HEK293 (cell line): ENCODE data around the gene VPS54.

Experiments used
- CTCF ChIA-PET: fragments of 350-600 bp; formaldehyde crosslinking; extraction: SDS; loops from one replicate; lab custom pipeline; 2021; ENCODE audit warnings: antibody characterized with exemption; lab: Yijun Ruan, JAX
- POLR2A ChIA-PET: fragments of 300-600 bp; formaldehyde crosslinking; extraction: SDS; loops from one replicate; lab custom pipeline; 2020; ENCODE audit warnings: antibody characterized with exemption, inconsistent platforms; lab: Yijun Ruan, JAX
- H3K27ac ChIP-seq: fragments of 200-500 bp; sonication (Bioruptor generic); 2 replicates; pipeline ENCODE4 v1.5.1; 2014; ENCODE audit warnings: low read depth, low read length, control low read depth, inconsistent platforms; ENCODE audit errors: extremely low read depth
- H3K36me3 ChIP-seq, 2 experiments: fragments of 200-500 bp in 1 of 2; sonication (Bioruptor generic) in 1 of 2; 1 replicate in 1 of 2; 2 replicates in 1 of 2; pipeline ENCODE4 v1.5.1; 2014 to 2017; ENCODE audit warnings: inconsistent platforms in 2 of 2, low read length in 2 of 2; ENCODE audit not compliant: control insufficient read depth in 2 of 2, insufficient read depth in 1 of 2
- H3K4me1 ChIP-seq: fragments of 200-500 bp; sonication (Bioruptor generic); 2 replicates; pipeline ENCODE4 v1.5.1; 2014; ENCODE audit warnings: mild to moderate bottlenecking, low read length, inconsistent platforms; ENCODE audit not compliant: control insufficient read depth, insufficient read depth
- H3K4me3 ChIP-seq: 2 replicates; pipeline ENCODE4 v1.5.1; 2011; ENCODE audit warnings: low read depth, mild to moderate bottlenecking, control low read depth, low read length, moderate library complexity
- H3K9me3 ChIP-seq: fragments of 200-500 bp; sonication (Bioruptor generic); 2 replicates; pipeline ENCODE4 v1.5.1; 2014; ENCODE audit warnings: low read depth, low read length, inconsistent platforms; ENCODE audit not compliant: control insufficient read depth, insufficient read depth
- AEBP2 ChIP-seq: fragments of 450-650 bp; formaldehyde crosslinking; IDR thresholded peaks from 2 replicates; pipeline ENCODE4 v1.5.1; 2016; ENCODE audit warnings: missing biosample characterization, missing genetic modification characterization, borderline replicate concordance
- IKZF3 ChIP-seq: fragments of 450-650 bp; IDR thresholded peaks from 2 replicates; pipeline ENCODE4 v1.5.0; 2018; ENCODE audit warnings: missing biosample characterization, mild to moderate bottlenecking, missing genetic modification characterization, moderate library complexity
- INSM2 ChIP-seq: fragments of 450-650 bp; formaldehyde crosslinking; IDR thresholded peaks from 2 replicates; pipeline ENCODE4 v1.5.1; 2016; ENCODE audit warnings: missing biosample characterization, missing genetic modification characterization
- KLF16 ChIP-seq: fragments of 450-650 bp; formaldehyde crosslinking; IDR thresholded peaks from 2 replicates; pipeline ENCODE4 v1.5.1; 2017; ENCODE audit warnings: missing biosample characterization, missing genetic modification characterization
- SALL2 ChIP-seq: fragments of 450-650 bp; formaldehyde crosslinking; IDR thresholded peaks from 2 replicates; pipeline ENCODE4 v1.5.0; 2017; ENCODE audit warnings: missing biosample characterization, mild to moderate bottlenecking, missing genetic modification characterization, borderline replicate concordance
- SETDB1 ChIP-seq: IDR thresholded peaks from one replicate; pipeline ENCODE4 v1.6.1; 2017; ENCODE audit warnings: mild to moderate bottlenecking, low read length, moderate library complexity, mixed read lengths; ENCODE audit not compliant: insufficient read length
- TCF7L2 ChIP-seq: IDR thresholded peaks from 2 replicates; pipeline ENCODE4 v1.6.1; 2011; ENCODE audit warnings: low read depth, mild to moderate bottlenecking, inconsistent platforms, low read length, moderate library complexity, borderline replicate concordance
- ZBTB10 ChIP-seq: fragments of 450-650 bp; formaldehyde crosslinking; IDR thresholded peaks from 2 replicates; pipeline ENCODE4 v1.5.1; 2016; ENCODE audit warnings: missing biosample characterization, missing genetic modification characterization
- ZBTB17 ChIP-seq: fragments of 450-650 bp; formaldehyde crosslinking; IDR thresholded peaks from 2 replicates; pipeline ENCODE4 v1.5.1; 2016; ENCODE audit warnings: missing biosample characterization, missing genetic modification characterization
- ZNF114 ChIP-seq: fragments of 450-650 bp; formaldehyde crosslinking; IDR thresholded peaks from 2 replicates; pipeline ENCODE4 v1.5.0; 2017; ENCODE audit warnings: missing biosample characterization, missing genetic modification characterization
- ZNF140 ChIP-seq: fragments of 450-650 bp; formaldehyde crosslinking; IDR thresholded peaks from 2 replicates; pipeline ENCODE4 v1.5.1; 2016; ENCODE audit warnings: missing biosample characterization, missing genetic modification characterization
- ZNF2 ChIP-seq: fragments of 450-650 bp; formaldehyde crosslinking; IDR thresholded peaks from 2 replicates; pipeline ENCODE4 v1.5.1; 2016; ENCODE audit warnings: missing biosample characterization, missing genetic modification characterization
- ZNF223 ChIP-seq: fragments of 450-650 bp; formaldehyde crosslinking; IDR thresholded peaks from 2 replicates; pipeline ENCODE4 v1.5.1; 2016; ENCODE audit warnings: missing biosample characterization, missing genetic modification characterization
- ZNF23 ChIP-seq: fragments of 450-650 bp; formaldehyde crosslinking; IDR thresholded peaks from 2 replicates; pipeline ENCODE4 v1.5.1; 2016; ENCODE audit warnings: missing biosample characterization, missing genetic modification characterization, borderline replicate concordance
- ZNF292 ChIP-seq: fragments of 450-650 bp; formaldehyde crosslinking; IDR thresholded peaks from 2 replicates; pipeline ENCODE4 v1.5.1; 2016; ENCODE audit warnings: low read depth, missing biosample characterization, missing genetic modification characterization, borderline replicate concordance
- ZNF311 ChIP-seq: fragments of 450-650 bp; formaldehyde crosslinking; IDR thresholded peaks from 2 replicates; pipeline ENCODE4 v1.5.1; 2017; ENCODE audit warnings: missing biosample characterization, missing genetic modification characterization, borderline replicate concordance
- ZNF335 ChIP-seq: fragments of 450-650 bp; formaldehyde crosslinking; conservative IDR thresholded peaks from 2 replicates; pipeline ENCODE4 v1.5.1; 2016; ENCODE audit warnings: missing biosample characterization, missing genetic modification characterization
- ZNF341 ChIP-seq: fragments of 450-650 bp; formaldehyde crosslinking; IDR thresholded peaks from 2 replicates; pipeline ENCODE4; 2016; ENCODE audit warnings: low read depth, missing biosample characterization, missing genetic modification characterization
- ZNF350 ChIP-seq: fragments of 450-650 bp; formaldehyde crosslinking; IDR thresholded peaks from 2 replicates; pipeline ENCODE4 v1.5.0; 2017; ENCODE audit warnings: missing biosample characterization, mild to moderate bottlenecking, missing genetic modification characterization
- ZNF366 ChIP-seq: fragments of 450-650 bp; formaldehyde crosslinking; conservative IDR thresholded peaks from 2 replicates; pipeline ENCODE4 v1.5.1; 2016; ENCODE audit warnings: missing biosample characterization, missing genetic modification characterization
- ZNF394 ChIP-seq: fragments of 450-650 bp; formaldehyde crosslinking; IDR thresholded peaks from 2 replicates; pipeline ENCODE4 v1.5.1; 2016; ENCODE audit warnings: missing biosample characterization, missing genetic modification characterization, mild to moderate bottlenecking, moderate library complexity, borderline replicate concordance
- ZNF529 ChIP-seq: fragments of 450-650 bp; formaldehyde crosslinking; IDR thresholded peaks from 2 replicates; pipeline ENCODE4 v1.5.1; 2017; ENCODE audit warnings: missing genetic modification characterization, missing biosample characterization; ENCODE audit not compliant: insufficient replicate concordance
- ZNF549 ChIP-seq: fragments of 450-650 bp; IDR thresholded peaks from 2 replicates; pipeline ENCODE4 v1.5.1; 2018; ENCODE audit warnings: missing biosample characterization, missing genetic modification characterization, mild to moderate bottlenecking, inconsistent platforms, moderate library complexity
- ZNF558 ChIP-seq: fragments of 450-650 bp; formaldehyde crosslinking; IDR thresholded peaks from 2 replicates; pipeline ENCODE4 v1.5.1; 2016; ENCODE audit warnings: missing biosample characterization, missing genetic modification characterization
- ZNF585B ChIP-seq: fragments of 450-650 bp; formaldehyde crosslinking; IDR thresholded peaks from 2 replicates; pipeline ENCODE4 v1.5.1; 2016; ENCODE audit warnings: missing biosample characterization, missing genetic modification characterization
- ZNF600 ChIP-seq: fragments of 450-650 bp; formaldehyde crosslinking; IDR thresholded peaks from 2 replicates; pipeline ENCODE4 v1.5.1; 2016; ENCODE audit warnings: missing biosample characterization, missing genetic modification characterization
- ZNF660 ChIP-seq: fragments of 450-650 bp; IDR thresholded peaks from 2 replicates; pipeline ENCODE4 v1.5.1; 2018; ENCODE audit warnings: missing biosample characterization, mild to moderate bottlenecking, missing genetic modification characterization
- ZNF76 ChIP-seq: fragments of 450-650 bp; formaldehyde crosslinking; IDR thresholded peaks from 2 replicates; pipeline ENCODE4; 2016; ENCODE audit warnings: low read depth, missing biosample characterization, missing genetic modification characterization, borderline replicate concordance
- ZXDB ChIP-seq: fragments of 450-650 bp; formaldehyde crosslinking; IDR thresholded peaks from 2 replicates; pipeline ENCODE4 v1.5.1; 2016; ENCODE audit warnings: missing biosample characterization, missing genetic modification characterization
- TF ChIP-seq, protein P1 (sequence below): fragments of 450-650 bp; formaldehyde crosslinking; IDR thresholded peaks from 2 replicates; pipeline ENCODE4 v1.5.1; 2016; ENCODE audit warnings: missing biosample characterization, missing genetic modification characterization

Gene VPS54

DNA sequence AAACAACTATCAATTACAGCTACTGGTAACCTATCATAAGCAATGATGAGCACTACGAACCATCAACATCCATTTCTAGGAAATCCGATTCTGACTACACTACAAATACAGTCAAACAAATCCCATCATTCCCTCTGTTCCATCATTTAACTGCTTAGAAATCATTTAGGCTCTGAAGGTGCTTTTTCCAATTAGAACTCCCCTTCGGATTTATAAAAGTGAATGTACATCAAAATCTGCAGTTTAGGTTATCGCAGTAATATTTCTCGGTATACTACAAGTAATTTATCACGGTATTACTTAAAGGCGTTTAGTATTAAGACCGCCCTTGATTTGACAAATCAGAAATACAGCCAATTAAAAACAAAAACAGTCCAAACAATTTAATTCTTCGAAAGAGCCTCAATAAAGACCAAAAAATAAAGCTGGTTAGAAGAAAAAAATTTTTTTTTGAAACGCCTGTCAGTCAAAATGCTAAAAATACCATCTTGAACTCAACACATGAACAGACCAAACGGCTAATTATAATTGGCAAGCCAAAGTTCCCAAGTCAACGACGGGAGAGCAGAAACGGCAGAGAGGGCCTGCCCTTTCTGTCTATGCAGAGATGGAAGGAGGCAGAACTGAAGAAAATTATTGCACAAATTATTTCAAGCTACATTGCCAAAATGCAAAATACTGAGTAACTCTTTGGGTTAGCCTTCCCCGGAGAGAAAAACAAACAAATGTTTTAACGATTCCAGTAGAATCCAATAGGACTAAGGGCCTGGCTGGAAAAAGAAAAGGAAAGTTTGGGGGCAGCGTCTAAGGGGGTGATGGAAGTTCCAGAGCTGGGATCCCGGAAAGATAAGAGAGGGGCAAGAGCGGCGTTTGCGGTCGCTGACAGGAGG is 1.2 kb downstream of the VPS54 start:
- CTCF ChIA-PET = no interaction called here
- POLR2A ChIA-PET = interaction anchor here (0.6 to 0.7 kb wide), 4 partner anchors 122 to 467 kb away, joined by 3 to 7 read pairs (median 6); no protein-coding TSS in a partner anchor
- TF ChIP-seq ZNF114 (tag by site-specific recombination) (no peak), ZNF394 (tag by site-specific recombination) (no peak), INSM2 (tag by site-specific recombination) (no peak), ZNF292 (tag by site-specific recombination) (no peak), KLF16 (tag by site-specific recombination) (0 out of 2 replicates have a peak, but pooled peaks have one; percentile 13), ZNF223 (tag by site-specific recombination) (no peak), ZNF140 (tag by site-specific recombination) (no peak), SALL2 (tag by site-specific recombination) (no peak), ZNF2 (tag by site-specific recombination) (no peak), ZNF341 (tag by site-specific recombination) (peak; percentile 36; the same call in 1 of the 2 replicates), ZBTB17 (tag by site-specific recombination) (peak; percentile 35; the same call in 1 of the 2 replicates), ZNF585B (tag by site-specific recombination) (no peak), SETDB1 (no peak), ZXDB (tag by site-specific recombination) (no peak), ZBTB10 (tag by site-specific recombination) (no peak), ZNF600 (tag by site-specific recombination) (no peak), ZNF660 (tag by site-specific recombination) (no peak), TCF7L2 (no peak), ZNF76 (peak; percentile 61; the same call in 1 of the 2 replicates), ZNF311 (tag by site-specific recombination) (no peak), ZNF549 (tag by site-specific recombination) (no peak), AEBP2 (tag by site-specific recombination) (no peak), ZNF335 (tag by site-specific recombination) (peak; percentile 56), ZNF350 (tag by site-specific recombination) (no peak), ZNF558 (tag by site-specific recombination) (no peak), ZNF366 (tag by site-specific recombination) (peak; percentile 34), ZNF23 (tag by site-specific recombination) (no peak), ZNF529 (tag by site-specific recombination) (no peak), IKZF3 (0 out of 2 replicates have a peak, but pooled peaks have one; percentile 26)
- TF ChIP-seq, protein P1, sequence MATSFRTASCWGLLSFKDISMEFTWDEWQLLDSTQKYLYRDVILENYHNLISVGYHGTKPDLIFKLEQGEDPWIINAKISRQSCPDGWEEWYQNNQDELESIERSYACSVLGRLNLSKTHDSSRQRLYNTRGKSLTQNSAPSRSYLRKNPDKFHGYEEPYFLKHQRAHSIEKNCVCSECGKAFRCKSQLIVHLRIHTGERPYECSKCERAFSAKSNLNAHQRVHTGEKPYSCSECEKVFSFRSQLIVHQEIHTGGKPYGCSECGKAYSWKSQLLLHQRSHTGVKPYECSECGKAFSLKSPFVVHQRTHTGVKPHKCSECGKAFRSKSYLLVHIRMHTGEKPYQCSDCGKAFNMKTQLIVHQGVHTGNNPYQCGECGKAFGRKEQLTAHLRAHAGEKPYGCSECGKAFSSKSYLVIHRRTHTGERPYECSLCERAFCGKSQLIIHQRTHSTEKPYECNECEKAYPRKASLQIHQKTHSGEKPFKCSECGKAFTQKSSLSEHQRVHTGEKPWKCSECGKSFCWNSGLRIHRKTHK (tag by site-specific recombination) = no peak

More for the DNA sequence above, 1.2 kb downstream of the VPS54 start:
- H3K9me3 ChIP-seq = no peaks in the 10 kb centered on the region
- H3K36me3 ChIP-seq = no peaks in the 10 kb centered on the region
- peak overlapping the region; percentile 97 for H3K27ac ChIP-seq
- H3K4me3 ChIP-seq = peak overlapping the region; percentile 75
- H3K4me1 ChIP-seq = peaks cover 3% of the 10 kb centered on the region
